Measurements from ENCODE around the gene CRELD2.
A peak's percentile ranks its signal among the peaks of the same experiment; 100 is the strongest.

Gene CRELD2

DNA sequence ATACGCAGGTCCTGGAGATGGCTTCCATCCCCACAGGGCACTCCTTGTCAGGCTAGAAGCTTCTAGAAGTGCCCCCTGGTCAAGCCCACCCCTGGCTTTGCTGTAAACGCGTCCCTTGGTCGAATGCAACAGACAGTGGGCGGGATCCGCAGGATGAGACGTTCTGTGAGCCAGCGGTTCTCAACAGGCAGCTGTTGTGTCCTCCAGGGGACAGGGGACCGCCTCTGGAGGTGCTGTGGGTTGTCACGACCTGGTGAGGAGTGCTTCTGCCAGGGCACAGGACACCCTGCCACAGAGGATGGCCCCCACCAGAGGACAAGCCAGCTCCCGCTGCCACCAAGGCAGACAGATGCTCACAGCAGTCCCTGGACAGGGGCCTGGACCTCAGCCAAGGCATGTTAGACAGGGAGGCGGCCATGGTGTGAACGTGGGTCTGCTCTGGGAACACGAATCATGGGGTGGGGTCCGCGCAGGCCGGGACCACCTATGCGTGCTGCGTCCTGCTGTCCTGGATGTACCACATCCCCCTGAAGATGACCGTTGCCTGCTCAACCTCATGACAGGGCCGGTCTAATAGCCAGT is 11.7 kb downstream of the CRELD2 start:
- DNase-seq (ENCODE audit: low spot score) = no peak

- DNase-seq (ENCODE audit: low spot score) = peak; percentile 92
Measured at GRCh38 chr22:49930596-49931412, 12.4 kb downstream of the CRELD2 start.

DNA sequence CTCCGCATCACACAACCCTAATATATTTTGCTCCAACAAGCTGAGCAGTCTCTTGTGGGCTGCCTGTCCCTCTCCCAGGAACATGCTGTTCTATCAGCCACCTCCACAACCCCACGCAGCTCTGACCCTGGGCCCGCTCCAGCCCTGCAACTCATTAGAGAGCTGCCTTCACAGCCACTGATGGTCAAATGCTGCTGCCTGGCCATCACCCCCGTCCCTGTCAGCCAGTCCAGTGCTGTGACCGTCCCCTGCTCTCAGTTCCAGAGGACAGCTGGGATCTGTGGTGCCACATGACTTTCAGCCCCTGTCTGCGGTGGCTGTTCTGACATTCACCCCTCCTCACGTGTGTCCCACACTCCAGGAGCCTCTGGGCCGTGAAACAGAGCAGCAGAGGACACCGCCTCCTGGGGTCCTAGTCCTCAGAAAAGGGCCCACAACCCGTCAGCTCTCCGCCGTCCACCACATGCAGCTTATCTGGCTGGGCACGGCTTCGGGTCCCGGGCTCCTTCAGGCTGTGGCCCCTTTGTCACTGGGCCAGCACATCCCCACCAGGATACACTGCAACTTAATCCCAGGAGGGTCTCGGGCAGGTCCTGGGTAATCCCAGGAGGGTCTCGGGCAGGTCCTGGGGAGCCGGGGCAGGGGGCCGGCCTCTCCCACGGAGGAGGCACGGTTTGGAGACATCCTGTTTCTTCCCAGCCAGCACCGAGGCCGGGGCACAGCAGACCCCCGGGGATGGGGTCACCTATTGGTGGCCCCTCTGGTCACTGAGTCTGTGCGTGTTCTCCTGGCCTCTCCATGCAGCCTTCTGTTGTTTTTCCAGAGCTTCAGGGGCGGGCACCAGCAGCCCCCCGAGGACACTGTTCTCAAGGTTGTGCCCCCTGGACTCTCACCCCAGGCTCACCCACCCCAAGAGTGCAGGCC is 15.1 kb downstream of the CRELD2 start:
- DNase-seq (ENCODE audit: low spot score) = no peak

DNA sequence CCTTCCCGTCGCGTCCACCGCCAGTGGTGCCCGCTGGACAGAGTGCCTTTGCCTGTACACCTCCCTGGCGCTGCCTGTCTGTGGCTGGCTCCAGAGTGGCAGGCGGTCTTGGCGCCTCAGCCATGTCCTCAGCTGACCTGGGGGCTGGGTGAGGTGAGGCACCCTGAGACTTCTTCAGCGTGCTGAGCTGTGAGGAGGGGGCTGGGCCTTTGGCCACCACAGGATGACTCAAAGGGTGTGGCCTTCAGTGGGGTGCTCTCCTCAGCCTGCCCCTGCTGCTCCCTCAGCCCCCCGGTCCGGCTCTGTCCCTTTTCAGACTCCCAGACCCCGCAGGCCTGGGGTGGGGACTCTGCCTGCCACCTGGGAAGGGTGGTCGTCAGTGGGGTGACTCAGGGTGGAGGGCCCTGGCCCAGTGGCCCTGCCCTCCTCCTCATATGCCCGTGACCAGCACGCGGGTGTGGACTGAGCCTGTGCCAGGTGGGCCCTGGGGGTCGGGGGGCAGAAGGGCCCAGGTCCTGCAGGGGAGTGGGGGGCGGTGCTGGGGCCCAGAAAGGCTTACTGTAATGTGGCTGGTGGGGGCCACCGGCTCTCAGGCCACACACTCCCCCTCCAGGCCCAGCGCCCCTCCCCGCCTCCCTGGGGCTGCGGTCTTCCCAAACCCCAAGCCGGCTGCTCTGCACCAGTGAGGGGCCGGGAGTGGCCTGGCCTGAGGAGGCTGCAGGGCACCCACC is 15.9 kb downstream of the CRELD2 start:
- no peak for DNase-seq (ENCODE audit: low spot score)

GRCh38 chr22:49934891-49935557 is 16.6 kb downstream of the CRELD2 start:
- no peak for DNase-seq (ENCODE audit: low spot score)

- DNase-seq (ENCODE audit: low spot score) = no peak
Measured at GRCh38 chr22:49935561-49935960, 17.1 kb downstream of the CRELD2 start.

DNA sequence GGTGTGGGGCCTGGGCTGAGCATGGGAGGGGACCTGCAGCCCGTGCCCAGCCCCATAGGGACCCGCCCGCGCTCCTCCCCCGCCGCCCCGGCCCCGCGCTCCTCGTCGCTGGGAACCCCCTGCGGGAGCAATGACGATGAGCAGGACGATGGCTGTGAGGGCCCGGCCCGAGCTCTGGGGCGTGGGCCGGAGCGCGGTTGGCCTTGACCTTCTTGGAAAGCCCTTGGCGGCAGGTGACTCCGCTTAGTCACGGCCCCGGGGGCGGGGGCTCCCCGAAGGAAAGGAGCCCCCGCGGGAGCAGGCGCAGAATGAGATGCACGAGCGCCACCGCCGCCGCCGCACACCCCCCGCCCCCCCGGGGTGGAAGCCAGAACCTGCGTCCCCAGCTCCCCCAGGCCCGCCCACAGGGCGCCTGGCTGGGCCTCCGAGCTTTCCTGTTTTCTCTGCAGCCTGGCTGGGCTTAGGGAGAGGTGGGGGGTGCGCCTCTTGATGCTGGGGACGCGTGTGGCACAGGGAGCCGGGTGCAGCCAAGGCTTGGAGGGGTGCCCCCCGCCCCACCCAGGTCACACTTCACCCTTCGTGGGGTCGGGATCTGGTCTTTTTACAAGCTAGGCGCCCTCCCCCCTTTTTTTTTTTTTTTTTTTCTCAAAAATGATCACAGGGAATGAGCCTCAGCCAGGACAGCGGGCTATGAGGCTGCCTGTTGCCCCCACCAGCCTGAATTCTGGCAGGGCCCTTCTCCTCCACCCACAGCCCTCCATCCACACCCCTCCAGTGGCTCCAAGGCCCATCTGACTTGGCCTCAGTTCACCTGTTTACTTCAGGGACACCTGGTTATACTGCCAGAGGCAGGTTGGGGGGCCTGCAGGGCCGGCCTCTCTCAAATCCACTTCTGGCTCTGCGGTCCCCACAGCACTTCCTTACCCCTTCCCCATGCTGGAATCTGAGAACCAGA is 17.9 kb downstream of the CRELD2 start:
- DNase-seq (ENCODE audit: low spot score) = peak; percentile 86

DNA sequence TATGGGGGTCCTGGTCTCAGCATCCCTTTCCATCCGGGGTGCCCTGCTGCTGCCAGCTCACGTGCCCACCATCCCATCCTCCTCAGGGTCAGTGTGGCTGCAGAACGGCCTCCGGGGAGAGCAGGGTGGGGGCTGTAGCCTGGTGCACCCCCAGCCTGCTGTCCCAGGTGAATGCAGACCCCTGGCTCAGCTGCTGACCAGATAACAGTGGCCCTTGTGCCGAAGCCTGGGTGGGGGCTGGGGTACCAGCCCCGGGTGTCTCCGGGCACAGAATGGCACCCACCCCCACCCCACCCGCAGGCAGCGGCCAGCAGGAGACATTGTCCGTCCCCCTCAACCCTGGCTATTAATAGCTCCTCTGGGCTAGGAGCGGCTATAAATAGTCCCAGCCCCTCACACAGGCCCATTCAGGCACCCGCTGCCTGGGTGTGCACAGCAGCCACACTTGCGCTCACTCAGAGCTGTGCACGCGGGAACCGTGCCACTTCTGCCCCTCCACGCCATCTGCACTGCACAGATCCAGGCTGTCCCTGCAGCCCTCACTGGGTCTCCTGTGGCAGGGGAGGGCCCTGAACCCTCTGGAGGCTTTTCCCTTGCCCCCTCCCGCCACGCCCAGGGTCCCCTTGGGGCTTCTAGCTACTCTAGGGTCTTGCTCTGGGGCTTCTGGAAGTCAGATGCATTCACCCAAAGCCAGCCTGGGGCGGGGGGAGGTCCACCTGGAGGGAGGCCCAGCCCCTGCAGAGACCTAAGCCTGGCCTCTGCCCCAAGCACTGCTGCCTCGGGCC is 18.7 kb downstream of the CRELD2 start:
- DNase-seq (ENCODE audit: low spot score) = no peak

- no peak for DNase-seq (ENCODE audit: low spot score)
Measured at GRCh38 chr22:49937758-49938564, 19.5 kb downstream of the CRELD2 start.

- no peak for DNase-seq (ENCODE audit: low spot score)
Measured at GRCh38 chr22:49938565-49939136, 20.2 kb downstream of the CRELD2 start.

- DNase-seq (ENCODE audit: low spot score) = no peak
Measured at GRCh38 chr22:49941507-49942316, 23.3 kb downstream of the CRELD2 start.

- no peak for DNase-seq (ENCODE audit: low spot score)
Measured at GRCh38 chr22:49942565-49943404, 24.4 kb downstream of the CRELD2 start.

- DNase-seq (ENCODE audit: low spot score) = no peak
Measured at GRCh38 chr22:49943405-49943765, 25.0 kb downstream of the CRELD2 start.

DNA sequence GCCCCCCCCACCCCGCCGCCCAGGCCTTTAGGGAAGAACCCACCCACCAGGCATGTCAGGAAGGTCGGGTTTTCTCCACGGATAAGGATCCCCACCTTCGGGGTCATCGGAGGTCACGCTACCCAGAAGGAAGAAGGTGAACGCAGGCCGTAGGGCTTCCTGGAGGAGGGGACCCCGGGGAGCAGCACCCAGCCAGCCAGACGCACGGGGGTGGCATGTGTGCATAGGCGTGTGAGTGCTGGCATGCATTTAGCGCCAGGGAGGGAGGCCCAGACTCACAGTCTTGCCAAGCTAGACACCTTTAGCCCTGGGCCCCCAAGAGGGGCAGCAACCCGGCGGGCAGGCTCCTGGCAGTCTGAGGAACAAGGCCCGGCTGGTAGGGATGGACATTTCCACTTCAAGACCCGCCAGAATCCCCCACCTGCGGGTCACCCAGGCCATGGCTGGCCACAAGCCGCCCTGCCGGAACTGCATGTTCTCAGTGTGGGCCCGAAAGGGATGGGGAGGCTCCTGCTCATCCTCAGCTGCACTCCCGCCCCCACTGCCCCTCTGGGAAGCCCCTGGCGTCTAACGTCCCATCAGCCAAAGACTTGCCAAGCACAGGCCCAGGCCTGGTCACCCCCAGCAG is 25.5 kb downstream of the CRELD2 start:
- no peak for DNase-seq (ENCODE audit: low spot score)

- no peak for DNase-seq (ENCODE audit: low spot score)
Measured at GRCh38 chr22:49944399-49944891, 26.0 kb downstream of the CRELD2 start.
